Measurements from ENCODE around the gene MCF2L.

Gene MCF2L

DNA sequence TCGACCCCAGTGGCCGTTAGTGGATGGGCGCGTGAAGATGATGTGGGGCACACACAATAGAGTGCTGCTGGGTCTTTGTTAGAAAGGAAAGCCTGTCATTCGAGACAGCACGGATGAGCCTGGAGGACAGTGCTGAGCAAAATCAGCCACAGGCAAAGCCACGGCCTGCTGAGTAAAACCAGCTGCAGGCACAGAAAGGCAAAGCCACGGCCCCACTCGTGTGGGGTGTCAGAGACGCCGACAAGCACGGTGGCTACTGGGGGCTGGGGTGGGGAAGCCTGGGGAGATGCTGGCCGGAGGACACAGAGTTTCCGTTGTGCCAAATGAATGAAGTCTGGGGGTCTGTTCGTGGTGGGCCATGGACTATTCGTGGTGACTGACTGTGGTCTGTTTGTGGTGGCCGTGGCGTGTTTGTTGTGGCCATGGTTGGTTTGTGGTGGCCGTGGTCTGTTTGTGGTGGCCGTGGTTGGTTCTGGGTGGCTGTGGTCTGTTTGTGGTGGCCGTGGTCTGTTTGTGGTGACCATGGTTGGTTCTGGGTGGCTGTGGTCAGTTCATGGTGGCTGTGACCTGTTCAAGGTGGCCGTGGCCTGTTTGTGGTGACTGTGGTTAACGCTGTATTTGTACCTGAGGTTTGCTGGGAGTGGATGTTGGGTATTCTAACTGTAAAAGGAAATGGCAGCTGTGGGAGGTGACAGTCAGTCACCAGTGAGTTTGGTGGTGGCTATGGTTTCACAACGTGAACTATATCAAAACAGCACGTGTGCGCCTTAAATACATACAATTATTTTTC lies 36.3 kb downstream of the MCF2L start:
- ATAC-seq: no peak
- TF ChIP-seq ISL1 (CRISPR knock-in tag; IDR thresholded peaks at IDR 0.05) (no peak), PPARA (CRISPR knock-in tag; IDR thresholded peaks at IDR 0.05; ENCODE audit: borderline replicate concordance) (no peak), ZFP30 (CRISPR knock-in tag; IDR thresholded peaks at IDR 0.05) (no peak)
- TF ChIP-seq, protein P1, sequence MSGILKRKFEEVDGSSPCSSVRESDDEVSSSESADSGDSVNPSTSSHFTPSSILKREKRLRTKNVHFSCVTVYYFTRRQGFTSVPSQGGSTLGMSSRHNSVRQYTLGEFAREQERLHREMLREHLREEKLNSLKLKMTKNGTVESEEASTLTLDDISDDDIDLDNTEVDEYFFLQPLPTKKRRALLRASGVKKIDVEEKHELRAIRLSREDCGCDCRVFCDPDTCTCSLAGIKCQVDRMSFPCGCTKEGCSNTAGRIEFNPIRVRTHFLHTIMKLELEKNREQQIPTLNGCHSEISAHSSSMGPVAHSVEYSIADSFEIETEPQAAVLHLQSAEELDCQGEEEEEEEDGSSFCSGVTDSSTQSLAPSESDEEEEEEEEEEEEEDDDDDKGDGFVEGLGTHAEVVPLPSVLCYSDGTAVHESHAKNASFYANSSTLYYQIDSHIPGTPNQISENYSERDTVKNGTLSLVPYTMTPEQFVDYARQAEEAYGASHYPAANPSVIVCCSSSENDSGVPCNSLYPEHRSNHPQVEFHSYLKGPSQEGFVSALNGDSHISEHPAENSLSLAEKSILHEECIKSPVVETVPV (CRISPR knock-in tag; IDR thresholded peaks at IDR 0.05): no peak

GRCh38 chr13:113005997-113006396 lies 37.0 kb downstream of the MCF2L start:
- TF ChIP-seq, protein P1 (CRISPR knock-in tag; IDR thresholded peaks at IDR 0.05): no peak
- TF ChIP-seq ZNF8 (CRISPR knock-in tag; IDR thresholded peaks at IDR 0.05) (no peak), BACH2 (CRISPR knock-in tag; IDR thresholded peaks at IDR 0.05; ENCODE audit: borderline replicate concordance) (no peak), TOX (CRISPR knock-in tag; IDR thresholded peaks at IDR 0.05; ENCODE audit: borderline replicate concordance) (no peak), PATZ1 (CRISPR knock-in tag; IDR thresholded peaks at IDR 0.05; ENCODE audit: borderline replicate concordance) (no peak), ARNTL (CRISPR knock-in tag; IDR thresholded peaks at IDR 0.05; ENCODE audit: borderline replicate concordance, low read depth) (no peak), SNAI2 (CRISPR knock-in tag; IDR thresholded peaks at IDR 0.05) (no peak)
- TF ChIP-seq, protein P2, sequence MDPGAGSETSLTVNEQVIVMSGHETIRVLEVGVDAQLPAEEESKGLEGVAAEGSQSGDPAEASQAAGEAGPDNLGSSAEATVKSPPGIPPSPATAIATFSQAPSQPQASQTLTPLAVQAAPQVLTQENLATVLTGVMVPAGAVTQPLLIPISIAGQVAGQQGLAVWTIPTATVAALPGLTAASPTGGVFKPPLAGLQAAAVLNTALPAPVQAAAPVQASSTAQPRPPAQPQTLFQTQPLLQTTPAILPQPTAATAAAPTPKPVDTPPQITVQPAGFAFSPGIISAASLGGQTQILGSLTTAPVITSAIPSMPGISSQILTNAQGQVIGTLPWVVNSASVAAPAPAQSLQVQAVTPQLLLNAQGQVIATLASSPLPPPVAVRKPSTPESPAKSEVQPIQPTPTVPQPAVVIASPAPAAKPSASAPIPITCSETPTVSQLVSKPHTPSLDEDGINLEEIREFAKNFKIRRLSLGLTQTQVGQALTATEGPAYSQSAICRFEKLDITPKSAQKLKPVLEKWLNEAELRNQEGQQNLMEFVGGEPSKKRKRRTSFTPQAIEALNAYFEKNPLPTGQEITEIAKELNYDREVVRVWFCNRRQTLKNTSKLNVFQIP (CRISPR knock-in tag; IDR thresholded peaks at IDR 0.05; ENCODE audit: borderline replicate concordance, low read depth): no peak
- no peak for ATAC-seq

DNA sequence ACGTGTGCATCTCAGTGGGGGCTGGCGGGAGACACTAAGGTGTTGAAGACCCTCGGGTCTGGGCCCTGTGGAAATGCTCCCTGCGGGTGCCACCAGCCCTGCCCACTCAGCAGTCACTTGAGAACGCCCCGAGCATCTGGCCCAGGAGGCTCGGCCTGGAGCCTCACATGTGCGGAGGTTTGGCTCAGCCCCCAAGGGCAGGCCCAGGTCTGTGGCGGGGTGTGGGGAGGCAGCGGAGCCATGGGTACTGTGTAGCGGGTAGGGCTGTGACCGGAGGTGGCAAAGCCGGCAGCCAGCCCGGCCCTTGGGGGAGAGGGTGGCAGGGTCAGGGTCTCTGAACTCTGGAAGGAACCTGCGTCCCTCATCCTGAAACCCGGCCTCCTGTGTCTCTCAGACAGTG lies 37.6 kb downstream of the MCF2L start:
- TF ChIP-seq ZNF8 (CRISPR knock-in tag; IDR thresholded peaks at IDR 0.05) (no peak), ZFP30 (CRISPR knock-in tag; IDR thresholded peaks at IDR 0.05) (no peak)
- no peak for ATAC-seq

DNA sequence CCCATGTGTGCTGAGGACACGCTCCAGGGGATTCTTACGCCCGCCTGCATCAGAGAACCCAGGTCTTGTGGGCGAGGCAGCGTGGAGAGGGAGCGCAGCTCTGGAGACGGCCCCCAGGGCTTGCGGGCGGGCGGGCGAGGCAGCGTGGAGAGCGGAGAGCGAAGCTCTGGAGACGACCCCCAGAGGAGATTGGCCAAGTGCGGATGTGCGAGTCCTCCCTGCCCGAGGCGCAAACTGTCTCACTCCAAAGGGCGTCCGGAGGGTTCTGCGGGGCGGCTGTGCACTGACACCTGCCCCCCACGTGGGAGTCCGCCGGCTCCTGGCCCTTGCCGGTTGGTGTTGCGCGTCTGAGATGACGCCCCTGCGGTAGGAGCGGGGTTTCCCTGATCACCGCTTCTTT lies 39.8 kb downstream of the MCF2L start:
- ATAC-seq: no peak
- no peak for TF ChIP-seq ZFP30 (CRISPR knock-in tag; IDR thresholded peaks at IDR 0.05)
- TF ChIP-seq TOX (CRISPR knock-in tag; IDR thresholded peaks at IDR 0.05; ENCODE audit: borderline replicate concordance): no peak
- no peak for TF ChIP-seq ZNF70 (CRISPR knock-in tag; IDR thresholded peaks at IDR 0.05)
- TF ChIP-seq ZNF565 (CRISPR knock-in tag; conservative IDR thresholded peaks at IDR 0.05; ENCODE audit: low read depth): no peak
- TF ChIP-seq CSDC2 (CRISPR knock-in tag; IDR thresholded peaks at IDR 0.05): no peak
- no peak for TF ChIP-seq CREB5 (CRISPR knock-in tag; IDR thresholded peaks at IDR 0.05; ENCODE audit: low read depth)
- TF ChIP-seq, protein P1 (CRISPR knock-in tag; IDR thresholded peaks at IDR 0.05): no peak
- no peak for TF ChIP-seq ARNTL (CRISPR knock-in tag; IDR thresholded peaks at IDR 0.05; ENCODE audit: borderline replicate concordance, low read depth)
- TF ChIP-seq, protein P3, sequence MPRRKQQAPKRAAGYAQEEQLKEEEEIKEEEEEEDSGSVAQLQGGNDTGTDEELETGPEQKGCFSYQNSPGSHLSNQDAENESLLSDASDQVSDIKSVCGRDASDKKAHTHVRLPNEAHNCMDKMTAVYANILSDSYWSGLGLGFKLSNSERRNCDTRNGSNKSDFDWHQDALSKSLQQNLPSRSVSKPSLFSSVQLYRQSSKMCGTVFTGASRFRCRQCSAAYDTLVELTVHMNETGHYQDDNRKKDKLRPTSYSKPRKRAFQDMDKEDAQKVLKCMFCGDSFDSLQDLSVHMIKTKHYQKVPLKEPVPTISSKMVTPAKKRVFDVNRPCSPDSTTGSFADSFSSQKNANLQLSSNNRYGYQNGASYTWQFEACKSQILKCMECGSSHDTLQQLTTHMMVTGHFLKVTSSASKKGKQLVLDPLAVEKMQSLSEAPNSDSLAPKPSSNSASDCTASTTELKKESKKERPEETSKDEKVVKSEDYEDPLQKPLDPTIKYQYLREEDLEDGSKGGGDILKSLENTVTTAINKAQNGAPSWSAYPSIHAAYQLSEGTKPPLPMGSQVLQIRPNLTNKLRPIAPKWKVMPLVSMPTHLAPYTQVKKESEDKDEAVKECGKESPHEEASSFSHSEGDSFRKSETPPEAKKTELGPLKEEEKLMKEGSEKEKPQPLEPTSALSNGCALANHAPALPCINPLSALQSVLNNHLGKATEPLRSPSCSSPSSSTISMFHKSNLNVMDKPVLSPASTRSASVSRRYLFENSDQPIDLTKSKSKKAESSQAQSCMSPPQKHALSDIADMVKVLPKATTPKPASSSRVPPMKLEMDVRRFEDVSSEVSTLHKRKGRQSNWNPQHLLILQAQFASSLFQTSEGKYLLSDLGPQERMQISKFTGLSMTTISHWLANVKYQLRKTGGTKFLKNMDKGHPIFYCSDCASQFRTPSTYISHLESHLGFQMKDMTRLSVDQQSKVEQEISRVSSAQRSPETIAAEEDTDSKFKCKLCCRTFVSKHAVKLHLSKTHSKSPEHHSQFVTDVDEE (CRISPR knock-in tag; IDR thresholded peaks at IDR 0.05): no peak
- TF ChIP-seq BACH2 (CRISPR knock-in tag; IDR thresholded peaks at IDR 0.05; ENCODE audit: borderline replicate concordance): no peak
- no peak for TF ChIP-seq ZNF8 (CRISPR knock-in tag; IDR thresholded peaks at IDR 0.05)
- no peak for TF ChIP-seq GLIS3 (CRISPR knock-in tag; IDR thresholded peaks at IDR 0.05)
- no peak for TF ChIP-seq RARB (CRISPR knock-in tag; IDR thresholded peaks at IDR 0.05)
- no peak for TF ChIP-seq PATZ1 (CRISPR knock-in tag; IDR thresholded peaks at IDR 0.05; ENCODE audit: borderline replicate concordance)
- no peak for TF ChIP-seq PPARA (CRISPR knock-in tag; IDR thresholded peaks at IDR 0.05; ENCODE audit: borderline replicate concordance)
- TF ChIP-seq SNAI2 (CRISPR knock-in tag; IDR thresholded peaks at IDR 0.05): no peak
